Hypothalamus (tissue), 51 donors: ENCODE results near the gene INO80.

Experiments
- DNase-seq, 51 donors: peaks; one replicate each; lab custom pipeline; 2025; lab: John Stamatoyannopoulos, UW

Gene INO80

GRCh38 chr15:41055706-41056105 lies 60.4 kb downstream of the INO80 start:
- DNase-seq = no peak

GRCh38 chr15:41051139-41051538 lies 64.9 kb downstream of the INO80 start:
- no peak for DNase-seq

GRCh38 chr15:41048852-41049251 lies 67.2 kb downstream of the INO80 start:
- no peak for DNase-seq

GRCh38 chr15:41048397-41048796 lies 67.7 kb downstream of the INO80 start:
- DNase-seq = no peak

GRCh38 chr15:41047474-41047873 lies 68.6 kb downstream of the INO80 start:
- DNase-seq = no peak

- no peak for DNase-seq
Observed at GRCh38 chr15:41043276-41043951, 72.7 kb downstream of the INO80 start.

GRCh38 chr15:41042851-41043250 lies 73.2 kb downstream of the INO80 start:
- no peak for DNase-seq

GRCh38 chr15:41039121-41039520 lies 77.0 kb downstream of the INO80 start:
- DNase-seq = no peak

- DNase-seq = no peak
Observed at GRCh38 chr15:41032079-41032328, 84.1 kb downstream of the INO80 start.

GRCh38 chr15:41031232-41032078 lies 84.6 kb downstream of the INO80 start:
- DNase-seq = no peak

GRCh38 chr15:41028853-41029252 lies 87.2 kb downstream of the INO80 start:
- no peak for DNase-seq

- no peak for DNase-seq
Observed at GRCh38 chr15:41025393-41025792, 90.7 kb downstream of the INO80 start.

- no peak for DNase-seq
Observed at GRCh38 chr15:41024885-41025284, 91.2 kb downstream of the INO80 start.

- DNase-seq = no peak
Observed at GRCh38 chr15:41024131-41024530, 91.9 kb downstream of the INO80 start.

- DNase-seq = peak in 19 of 51 donors; percentile 1 to 54 (median 21)
Observed at GRCh38 chr15:41022487-41023090, 93.5 kb downstream of the INO80 start.

GRCh38 chr15:41020829-41021228 lies 95.3 kb downstream of the INO80 start:
- peak in 3 of 51 donors; percentile 2 to 5 (median 2) for DNase-seq

GRCh38 chr15:41020311-41020710 lies 95.8 kb downstream of the INO80 start:
- no peak for DNase-seq

- peak in 2 of 51 donors; percentile 7 to 8 for DNase-seq
Observed at GRCh38 chr15:41019174-41019573, 96.9 kb downstream of the INO80 start.

GRCh38 chr15:41018534-41018933 lies 97.5 kb downstream of the INO80 start:
- DNase-seq = peak in 2 of 51 donors; percentile 3 to 9

GRCh38 chr15:41017066-41017735 lies 98.9 kb downstream of the INO80 start:
- peak in 1 of 51 donors; percentile 11 for DNase-seq

GRCh38 chr15:41013691-41014414 lies 102.2 kb downstream of the INO80 start:
- DNase-seq = no peak
